ENCODE results near the gene FAF2.

FAF2 gene

DNA sequence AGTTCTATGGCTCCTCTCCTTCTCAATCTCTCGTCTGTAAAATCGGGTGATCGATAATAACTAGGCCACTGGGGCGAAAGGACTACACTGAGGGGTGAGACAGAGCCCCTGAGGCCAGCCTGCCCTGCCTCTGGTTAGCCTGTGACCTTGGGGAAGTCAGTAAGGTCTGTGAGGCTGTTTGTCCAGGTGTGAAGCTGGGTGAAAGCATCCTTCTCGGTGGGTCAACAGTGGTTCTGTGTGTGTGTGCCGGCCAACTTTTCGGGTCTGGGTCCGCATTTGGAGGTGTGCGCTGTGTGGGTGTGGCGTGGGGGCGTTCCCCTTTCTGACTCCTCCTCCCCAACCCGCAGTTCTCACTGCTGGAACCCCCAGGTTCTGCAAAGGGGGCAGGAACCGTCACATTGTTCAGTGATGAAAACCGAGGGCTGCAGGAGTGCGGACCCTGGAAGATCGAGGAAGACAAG is 94.0 kb downstream of the FAF2 start:
- TF ChIP-seq, protein P1, sequence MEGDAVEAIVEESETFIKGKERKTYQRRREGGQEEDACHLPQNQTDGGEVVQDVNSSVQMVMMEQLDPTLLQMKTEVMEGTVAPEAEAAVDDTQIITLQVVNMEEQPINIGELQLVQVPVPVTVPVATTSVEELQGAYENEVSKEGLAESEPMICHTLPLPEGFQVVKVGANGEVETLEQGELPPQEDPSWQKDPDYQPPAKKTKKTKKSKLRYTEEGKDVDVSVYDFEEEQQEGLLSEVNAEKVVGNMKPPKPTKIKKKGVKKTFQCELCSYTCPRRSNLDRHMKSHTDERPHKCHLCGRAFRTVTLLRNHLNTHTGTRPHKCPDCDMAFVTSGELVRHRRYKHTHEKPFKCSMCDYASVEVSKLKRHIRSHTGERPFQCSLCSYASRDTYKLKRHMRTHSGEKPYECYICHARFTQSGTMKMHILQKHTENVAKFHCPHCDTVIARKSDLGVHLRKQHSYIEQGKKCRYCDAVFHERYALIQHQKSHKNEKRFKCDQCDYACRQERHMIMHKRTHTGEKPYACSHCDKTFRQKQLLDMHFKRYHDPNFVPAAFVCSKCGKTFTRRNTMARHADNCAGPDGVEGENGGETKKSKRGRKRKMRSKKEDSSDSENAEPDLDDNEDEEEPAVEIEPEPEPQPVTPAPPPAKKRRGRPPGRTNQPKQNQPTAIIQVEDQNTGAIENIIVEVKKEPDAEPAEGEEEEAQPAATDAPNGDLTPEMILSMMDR (IDR thresholded peaks at IDR 0.05; ENCODE audit: borderline replicate concordance, insufficient read depth, low read depth, low read length), result no peak
- peak overlapping the region; percentile 67 for H3K4me3 ChIP-seq (ENCODE audit: low read depth, low read length)

DNA sequence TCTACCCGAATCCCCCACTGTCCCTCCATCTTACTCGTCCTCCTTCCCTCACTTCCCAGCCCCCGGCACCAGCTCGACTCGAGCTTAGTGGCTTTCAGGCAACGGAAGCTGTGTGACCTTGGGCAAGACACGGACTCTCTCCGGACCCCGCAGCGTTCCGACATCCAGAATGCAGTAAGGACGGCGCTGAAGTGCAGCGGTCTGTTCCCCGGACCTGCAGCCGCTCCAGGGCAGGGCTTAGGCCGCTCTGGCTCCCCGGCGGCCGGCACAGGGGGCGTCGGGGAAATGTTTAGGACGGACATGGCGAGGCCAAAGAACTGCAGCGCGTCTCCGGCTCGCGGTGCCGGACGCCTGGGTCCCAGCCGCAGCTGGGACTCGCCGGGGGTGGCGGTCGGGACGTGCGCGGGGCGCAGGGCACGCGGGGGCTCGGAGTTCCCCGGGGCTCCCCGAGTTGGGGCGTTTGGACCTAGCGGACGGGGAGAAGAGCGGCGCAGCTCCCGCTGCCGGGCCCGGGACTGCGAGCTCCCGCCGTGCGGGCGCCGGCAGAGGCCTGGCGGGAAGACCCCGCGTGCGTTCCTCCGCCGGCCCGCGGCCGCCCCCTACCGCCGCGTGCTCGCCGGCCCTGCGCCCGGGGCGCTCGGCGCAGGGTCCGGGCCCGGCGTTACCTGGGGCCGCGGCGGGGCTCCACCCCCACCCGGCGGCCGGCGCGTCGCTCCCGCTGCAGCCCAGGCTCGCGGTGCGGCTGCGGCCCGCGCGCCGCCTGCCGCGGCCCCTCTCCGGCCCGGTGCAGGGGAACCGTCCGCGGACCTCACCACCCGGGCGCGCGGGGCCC is 94.6 kb downstream of the FAF2 start:
- TF ChIP-seq, protein P1 (IDR thresholded peaks at IDR 0.05; ENCODE audit: borderline replicate concordance, insufficient read depth, low read depth, low read length), result peak; percentile 42; the same call in 1 of the 2 replicates

DNA sequence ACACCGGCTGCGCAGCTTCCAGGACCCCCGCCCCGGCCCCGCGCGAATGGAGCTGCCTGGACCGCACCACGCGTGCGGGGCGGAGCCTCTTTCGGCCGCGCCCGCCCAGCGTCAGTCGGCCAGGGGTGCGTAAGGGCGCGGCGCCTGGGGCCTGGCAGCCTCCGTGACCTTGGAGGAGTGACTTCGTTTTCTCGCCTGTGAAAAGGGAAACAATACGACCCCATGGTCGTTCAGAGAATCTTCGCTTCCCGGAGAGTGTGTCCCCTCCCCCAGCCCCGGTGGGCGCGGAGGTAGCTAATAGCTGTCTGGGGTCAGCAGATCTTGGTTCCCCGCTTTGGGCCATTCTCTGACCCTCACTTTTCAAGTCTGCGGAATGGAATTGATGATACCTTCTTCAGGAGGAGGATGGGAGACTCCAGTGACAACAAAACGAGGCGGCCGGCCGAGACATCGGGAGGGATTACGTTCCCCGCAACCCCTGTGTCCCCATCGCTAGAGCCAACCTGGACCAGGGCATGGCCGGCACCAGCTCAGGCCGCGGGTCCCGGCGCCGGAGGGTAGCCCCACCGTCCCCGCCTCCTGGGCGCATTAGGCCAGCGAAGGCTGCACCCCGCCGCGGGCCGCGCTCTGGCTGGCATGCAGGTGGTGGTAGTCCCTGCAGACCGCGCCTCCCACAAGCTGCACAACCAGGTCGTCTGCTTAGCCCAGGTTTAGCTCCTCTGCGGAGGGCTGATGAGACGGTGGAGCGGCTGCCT is 95.4 kb downstream of the FAF2 start:
- peak overlapping the region; percentile 67 for H3K4me3 ChIP-seq (ENCODE audit: low read depth, low read length)
- TF ChIP-seq, protein P1 (IDR thresholded peaks at IDR 0.05; ENCODE audit: borderline replicate concordance, insufficient read depth, low read depth, low read length), result no peak

More for the DNA sequence above, 94.6 kb downstream of the FAF2 start:
- peak overlapping the region; percentile 67 for H3K4me3 ChIP-seq (ENCODE audit: low read depth, low read length)

DNA sequence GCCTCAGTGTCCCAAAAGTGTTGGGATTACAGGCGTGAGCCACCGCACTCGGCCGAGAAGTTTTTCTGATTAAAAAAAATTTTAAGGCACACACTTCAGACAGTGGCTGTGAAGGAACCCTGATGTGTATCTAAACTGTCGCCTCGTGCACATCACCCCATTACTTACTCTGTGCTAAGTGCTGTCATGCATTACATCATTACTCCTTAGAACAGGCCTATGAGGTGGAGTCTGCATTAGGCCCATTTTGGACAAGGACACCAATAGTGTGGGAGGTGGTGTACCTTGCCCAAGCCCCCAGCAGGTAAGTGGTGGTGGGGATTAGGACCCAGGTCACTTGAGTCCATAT is 97.2 kb downstream of the FAF2 start:
- TF ChIP-seq, protein P1 (IDR thresholded peaks at IDR 0.05; ENCODE audit: borderline replicate concordance, insufficient read depth, low read depth, low read length), result no peak
- H3K4me3 ChIP-seq (ENCODE audit: low read depth, low read length), result no peak overlapping the region

DNA sequence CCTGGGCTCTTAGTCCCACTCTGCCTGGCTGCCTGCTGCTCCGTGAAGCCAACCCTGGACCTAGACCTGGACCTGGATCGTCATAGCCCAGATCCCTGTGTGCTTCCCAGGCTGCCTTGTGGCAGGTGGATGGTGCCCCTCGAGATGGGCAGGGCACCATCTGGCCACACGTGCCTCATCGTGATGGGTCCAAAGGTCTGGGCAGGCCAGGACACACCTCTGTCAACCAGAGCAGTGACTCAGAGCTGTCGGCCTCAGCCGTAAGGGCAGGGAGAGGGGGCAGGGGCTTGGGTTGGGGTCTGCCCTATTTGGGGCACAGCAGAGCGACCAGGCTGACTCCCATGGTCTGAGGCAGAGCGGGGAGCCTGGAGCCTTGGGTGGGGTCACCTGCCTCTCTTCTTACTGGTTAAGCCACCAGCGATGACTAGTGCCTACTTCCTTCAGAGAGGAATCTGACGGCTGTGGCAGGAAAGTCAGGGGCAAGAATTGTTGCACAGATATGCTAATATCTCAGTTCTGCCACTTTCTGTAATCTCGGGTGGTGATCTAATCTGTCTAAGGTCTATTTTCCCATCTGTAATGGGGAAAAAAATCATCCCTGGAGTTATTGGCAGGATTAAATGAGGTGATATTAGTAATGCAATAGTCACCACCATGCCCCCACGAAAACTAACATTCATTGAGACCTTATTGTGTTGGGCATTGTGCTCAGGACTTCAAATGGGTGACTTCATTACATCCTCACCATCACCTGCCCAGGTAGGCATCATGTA is 97.7 kb downstream of the FAF2 start:
- H3K4me3 ChIP-seq (ENCODE audit: low read depth, low read length), result no peak overlapping the region
- TF ChIP-seq, protein P1 (IDR thresholded peaks at IDR 0.05; ENCODE audit: borderline replicate concordance, insufficient read depth, low read depth, low read length), result no peak

DNA sequence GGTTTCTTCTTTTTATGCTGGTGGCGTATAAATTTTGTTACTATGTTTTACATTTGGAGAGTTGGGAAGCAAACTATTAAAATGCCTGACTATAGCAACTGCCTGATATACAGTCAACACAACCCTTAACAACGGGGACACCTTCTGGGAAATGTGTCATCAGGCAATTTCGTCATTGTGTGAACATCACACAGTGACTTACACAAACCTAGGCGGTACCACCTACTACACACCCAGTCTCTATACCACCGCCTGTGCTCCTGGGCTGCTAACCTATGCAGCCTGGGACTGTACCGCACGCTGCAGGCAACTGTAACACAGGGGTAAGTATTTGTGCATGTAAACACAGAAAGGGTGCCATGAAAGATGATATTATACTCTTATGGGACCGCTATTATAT is 99.6 kb downstream of the FAF2 start:
- TF ChIP-seq, protein P1 (IDR thresholded peaks at IDR 0.05; ENCODE audit: borderline replicate concordance, insufficient read depth, low read depth, low read length), result no peak
- no peak overlapping the region for H3K4me3 ChIP-seq (ENCODE audit: low read depth, low read length)
